PC-9 (cell line): ENCODE data around the gene TTR. TPM values are rescaled to one million over a fixed set of nuclear protein-coding genes. Genes with fewer than 3 reads are reported as not detected.

Experiments used
- BruUV-seq: library from RNA; stranded (reverse); fragments of 400-500 nt; replicated peaks from 2 replicates; lab custom pipeline; 2021; lab: Mats Ljungman, UMichigan
- CTCF ChIA-PET: fragments of 300-600 bp; sonication (Branson Sonifier 250); formaldehyde crosslinking; loops from one replicate; lab custom pipeline; 2022; ENCODE audit warnings: antibody characterized with exemption; lab: Charles Lee
- POLR2A ChIA-PET: fragments of 300-600 bp; sonication (Branson Sonifier 250); formaldehyde crosslinking; loops from one replicate; lab custom pipeline; 2022; ENCODE audit warnings: antibody characterized with exemption; ENCODE audit not compliant: unreplicated experiment; lab: Charles Lee
- DNase-seq, 2 experiments: peaks; one replicate each; pipeline versions ENCODE4 v3.0.0 to v3.0.0-alpha.2; 2015 to 2022; ENCODE audit warnings: mixed read lengths in 1 of 2
- H2AFZ ChIP-seq: fragments of 200-600 bp; sonication (generic); 2 replicates; pipeline ENCODE4 v1.8.1; 2017; ENCODE audit warnings: antibody characterized with exemption
- H3F3A ChIP-seq: fragments of 200-600 bp; sonication (generic); 2 replicates; pipeline ENCODE4 v1.8.1; 2017; ENCODE audit warnings: antibody characterized with exemption, mild to moderate bottlenecking, low read depth; ENCODE audit not compliant: insufficient read depth
- H3K27ac ChIP-seq: fragments of 200-600 bp; sonication (generic); 2 replicates; pipeline ENCODE4 v1.6.1; 2016; ENCODE audit warnings: mixed run types
- H3K27me3 ChIP-seq: fragments of 200-600 bp; sonication (generic); 2 replicates; pipeline ENCODE4 v1.6.1; 2016; ENCODE audit warnings: low read depth, mixed run types; ENCODE audit not compliant: insufficient read depth
- H3K36me3 ChIP-seq: fragments of 200-600 bp; sonication (generic); 2 replicates; pipeline ENCODE4 v1.6.1; 2016; ENCODE audit warnings: low read depth, mixed run types
- H3K4me1 ChIP-seq: fragments of 200-600 bp; sonication (generic); replicated peaks from 2 replicates; pipeline ENCODE4 v1.6.1; 2016; ENCODE audit warnings: mixed run types; ENCODE audit not compliant: insufficient read depth
- H3K4me2 ChIP-seq: fragments of 200-600 bp; sonication (generic); 2 replicates; pipeline ENCODE4 v1.6.1; 2017; ENCODE audit warnings: mixed run types
- H3K4me3 ChIP-seq: fragments of 200-600 bp; sonication (generic); 2 replicates; pipeline ENCODE4 v1.6.1; 2016; ENCODE audit warnings: mixed run types
- H3K79me2 ChIP-seq: fragments of 200-600 bp; sonication (generic); 2 replicates; pipeline ENCODE4 v1.6.1; 2017; ENCODE audit warnings: low read depth, mixed run types
- H3K9me2 ChIP-seq: fragments of 200-600 bp; sonication (generic); 2 replicates; pipeline ENCODE4 v1.8.1; 2017; ENCODE audit warnings: mild to moderate bottlenecking; ENCODE audit not compliant: insufficient read depth
- H3K9me3 ChIP-seq: fragments of 200-600 bp; sonication (generic); 2 replicates; pipeline ENCODE4 v1.8.1; 2016; ENCODE audit warnings: low read depth; ENCODE audit not compliant: insufficient read depth
- H4K20me1 ChIP-seq: fragments of 200-600 bp; sonication (generic); 2 replicates; pipeline ENCODE4 v1.8.1; 2017; ENCODE audit not compliant: insufficient read depth
- CTCF ChIP-seq: fragments of 200-600 bp; sonication (generic); conservative IDR thresholded peaks from 2 replicates; pipeline ENCODE4 v1.6.1; 2017; ENCODE audit warnings: mixed run types, antibody characterized with exemption, mild to moderate bottlenecking, moderate library complexity
- EZH2 ChIP-seq: fragments of 200-600 bp; sonication (generic); IDR thresholded peaks from 2 replicates; pipeline ENCODE4 v1.8.0; 2017; ENCODE audit warnings: antibody characterized with exemption, low read depth
- intact Hi-C: fragments of 100-400 bp; cut with micrococcal nuclease; formaldehyde crosslinking; loops from one replicate; pipeline ENCODE4 v1.10.0; 2022; ENCODE audit not compliant: unreplicated experiment
- total RNA-seq: library from RNA; stranded (reverse); gene quantifications from 2 replicates; pipeline ENCODE4 v1.2.3, GENCODE V29; 2021

Gene TTR
- total RNA-seq, 1 experiment from 2014 or later, result not detected

GRCh38 chr18:31587529-31587928, 4.1 kb upstream of the TTR start:
- DNase-seq, result no peak
- Histone ChIP-seq H3K79me2 (no peaks in the 10 kb centered on the region), H3K4me1 (no peaks in the 10 kb centered on the region), H3K4me3 (no peak overlapping the region), H4K20me1 (no peaks in the 10 kb centered on the region), H3K9me3 (no peaks in the 10 kb centered on the region), H3K27ac (no peak overlapping the region), H3K27me3 (no peaks in the 10 kb centered on the region), H3K36me3 (no peaks in the 10 kb centered on the region), H3F3A (no peaks in the 10 kb centered on the region), H3K4me2 (no peak overlapping the region), H2AFZ (no peak overlapping the region), H3K9me2 (no peaks in the 10 kb centered on the region)
- ChIA-PET POLR2A (no interaction called here), CTCF (no interaction called here)
- intact Hi-C loops, result no loop called here
- TF ChIP-seq CTCF (no peak), EZH2 (no peak)
- BruUV-seq, result no TSS peak

DNA sequence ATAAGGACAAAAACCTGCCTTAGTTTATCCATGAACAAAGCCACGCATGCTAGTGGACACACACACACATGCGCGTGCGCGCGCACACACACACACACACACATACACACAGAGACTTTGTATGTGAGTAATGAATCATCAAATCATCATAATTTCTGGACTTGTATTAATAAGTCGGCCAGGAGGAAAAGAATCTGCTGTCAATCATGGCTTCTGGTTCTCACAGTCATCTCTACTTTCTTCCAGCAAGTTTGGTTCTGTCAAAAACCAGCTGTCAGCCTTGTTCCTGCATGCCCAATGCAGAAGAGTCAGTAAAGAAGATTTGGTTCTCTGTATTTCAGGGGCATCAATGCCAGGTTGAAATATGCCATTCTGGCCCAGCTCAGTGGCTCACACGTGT, 1.1 kb upstream of the TTR start:
- H3K9me2 ChIP-seq, result no peaks in the 10 kb centered on the region
- no peaks in the 10 kb centered on the region for H3K9me3 ChIP-seq
- TF ChIP-seq EZH2 (no peak), CTCF (no peak)
- H3K27ac ChIP-seq, result no peak overlapping the region
- BruUV-seq, result no TSS peak
- no peaks in the 10 kb centered on the region for H4K20me1 ChIP-seq
- no peaks in the 10 kb centered on the region for H3F3A ChIP-seq
- H3K4me2 ChIP-seq, result no peak overlapping the region
- no peak overlapping the region for H2AFZ ChIP-seq
- no peak overlapping the region for H3K4me3 ChIP-seq
- H3K4me1 ChIP-seq, result no peaks in the 10 kb centered on the region
- CTCF ChIA-PET, result no interaction called here
- H3K27me3 ChIP-seq, result no peaks in the 10 kb centered on the region
- no peaks in the 10 kb centered on the region for H3K36me3 ChIP-seq
- DNase-seq, result no peak
- H3K79me2 ChIP-seq, result no peaks in the 10 kb centered on the region
- intact Hi-C loops, result no loop called here
- POLR2A ChIA-PET, result no interaction called here

DNA sequence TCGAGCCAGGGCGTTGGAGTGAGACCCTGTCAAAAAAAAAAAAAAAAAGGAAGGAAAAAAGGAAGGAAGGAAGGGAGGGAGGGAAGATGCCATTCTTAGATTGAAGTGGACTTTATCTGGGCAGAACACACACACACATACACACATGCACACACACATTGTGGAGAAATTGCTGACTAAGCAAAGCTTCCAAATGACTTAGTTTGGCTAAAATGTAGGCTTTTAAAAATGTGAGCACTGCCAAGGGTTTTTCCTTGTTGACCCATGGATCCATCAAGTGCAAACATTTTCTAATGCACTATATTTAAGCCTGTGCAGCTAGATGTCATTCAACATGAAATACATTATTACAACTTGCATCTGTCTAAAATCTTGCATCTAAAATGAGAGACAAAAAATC, 564 bp upstream of the TTR start:
- intact Hi-C loops, result no loop called here
- no peaks in the 10 kb centered on the region for H3F3A ChIP-seq
- no peaks in the 10 kb centered on the region for H3K79me2 ChIP-seq
- no peak overlapping the region for H3K4me3 ChIP-seq
- H2AFZ ChIP-seq, result no peak overlapping the region
- H4K20me1 ChIP-seq, result no peaks in the 10 kb centered on the region
- H3K4me2 ChIP-seq, result no peak overlapping the region
- no peaks in the 10 kb centered on the region for H3K9me2 ChIP-seq
- no peak overlapping the region for H3K27ac ChIP-seq
- DNase-seq, result no peak
- ChIA-PET CTCF (no interaction called here), POLR2A (no interaction called here)
- H3K36me3 ChIP-seq, result no peaks in the 10 kb centered on the region
- no peaks in the 10 kb centered on the region for H3K27me3 ChIP-seq
- no peaks in the 10 kb centered on the region for H3K9me3 ChIP-seq
- H3K4me1 ChIP-seq, result no peaks in the 10 kb centered on the region
- TF ChIP-seq CTCF (no peak), EZH2 (no peak)
- no TSS peak for BruUV-seq
